ENCODE results near the gene MAST4.

Gene MAST4

DNA sequence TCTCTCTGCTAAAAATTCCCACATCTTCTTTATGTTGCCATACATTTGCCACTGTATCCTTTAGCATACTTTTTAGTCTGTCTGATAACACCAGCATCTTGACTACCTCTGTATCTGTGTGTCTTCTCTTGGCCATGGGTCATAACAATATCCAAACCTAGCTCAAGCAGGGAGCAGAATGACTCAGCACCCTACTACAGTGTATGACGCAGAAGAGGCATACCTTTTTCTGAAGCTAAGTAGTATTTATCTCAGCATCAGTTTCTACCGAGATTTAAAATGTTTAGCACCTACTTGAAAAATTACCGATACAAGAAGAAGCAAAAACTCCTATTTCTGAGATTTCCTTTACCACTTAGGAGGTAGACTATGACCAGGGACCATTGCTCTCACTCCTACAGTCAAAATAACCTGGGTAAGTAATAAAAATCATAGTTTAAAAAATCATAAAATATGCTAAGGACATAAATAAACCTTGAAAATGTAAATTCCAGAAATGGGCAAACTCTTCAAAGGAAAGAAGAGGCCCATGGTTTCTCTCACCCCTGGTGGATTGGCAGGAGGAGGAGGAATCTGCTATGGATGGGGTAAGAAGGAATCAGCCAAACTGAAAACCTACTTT, 286.5 kb downstream of the MAST4 start:
- no peak for DNase-seq

DNA sequence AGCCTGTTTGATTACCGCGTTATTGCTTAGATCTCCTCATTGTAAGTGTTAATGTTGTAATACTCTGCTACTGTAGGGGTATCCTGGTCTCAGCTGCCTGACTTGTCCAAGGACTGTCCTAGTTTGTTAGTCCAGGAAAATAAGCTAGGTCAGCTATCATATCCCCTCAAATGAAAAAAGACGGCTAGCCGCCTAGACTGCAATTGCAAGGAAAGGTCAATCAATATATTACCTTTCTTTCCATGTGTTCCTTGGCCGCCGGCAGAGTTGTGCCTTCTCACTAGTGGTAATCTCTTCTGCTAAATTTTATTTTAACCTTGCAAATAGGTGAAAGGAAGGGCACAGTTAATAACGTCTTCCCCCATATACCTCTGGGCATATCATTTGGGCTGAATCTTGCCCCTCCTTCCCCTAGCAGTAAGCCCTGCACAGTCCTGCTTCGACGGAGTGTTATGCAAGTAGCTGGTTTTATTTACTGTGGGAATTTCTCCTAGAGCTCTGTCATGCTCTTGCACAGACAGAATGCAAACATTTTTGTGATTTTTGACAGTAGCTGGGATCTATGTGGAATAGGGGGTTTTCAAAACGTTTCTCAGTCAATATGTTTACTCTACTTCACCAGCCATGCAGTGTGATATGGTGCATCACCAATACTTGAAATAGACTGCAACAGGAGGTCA, 288.5 kb downstream of the MAST4 start:
- DNase-seq, result no peak

DNA sequence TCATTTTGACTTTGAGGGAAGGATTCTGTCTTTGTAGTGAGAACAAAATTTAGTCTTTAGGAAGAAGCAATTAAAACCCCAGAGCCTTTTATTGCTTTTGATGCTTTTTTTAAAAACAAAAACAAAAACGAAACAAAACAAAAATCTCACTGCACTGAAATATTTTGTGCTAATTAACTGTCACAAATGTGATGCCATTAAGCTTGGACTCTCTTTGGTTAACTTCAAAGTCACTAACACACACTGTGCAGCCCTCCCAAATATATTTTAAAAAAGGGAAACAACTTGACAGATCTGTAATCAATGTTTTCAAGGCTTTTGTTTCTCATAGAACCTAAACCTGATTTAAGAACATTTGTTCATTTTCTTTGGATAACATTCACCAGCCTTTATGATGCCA, 290.7 kb downstream of the MAST4 start:
- no peak for DNase-seq

GRCh38 chr5:66888613-66889012, 292.4 kb downstream of the MAST4 start:
- no peak for DNase-seq

GRCh38 chr5:66889056-66889455, 292.9 kb downstream of the MAST4 start:
- DNase-seq, result no peak

GRCh38 chr5:66889524-66889923, 293.3 kb downstream of the MAST4 start:
- no peak for DNase-seq

GRCh38 chr5:66891184-66891925, 295.2 kb downstream of the MAST4 start:
- DNase-seq, result no peak

GRCh38 chr5:66892716-66893115, 296.5 kb downstream of the MAST4 start:
- DNase-seq, result no peak

DNA sequence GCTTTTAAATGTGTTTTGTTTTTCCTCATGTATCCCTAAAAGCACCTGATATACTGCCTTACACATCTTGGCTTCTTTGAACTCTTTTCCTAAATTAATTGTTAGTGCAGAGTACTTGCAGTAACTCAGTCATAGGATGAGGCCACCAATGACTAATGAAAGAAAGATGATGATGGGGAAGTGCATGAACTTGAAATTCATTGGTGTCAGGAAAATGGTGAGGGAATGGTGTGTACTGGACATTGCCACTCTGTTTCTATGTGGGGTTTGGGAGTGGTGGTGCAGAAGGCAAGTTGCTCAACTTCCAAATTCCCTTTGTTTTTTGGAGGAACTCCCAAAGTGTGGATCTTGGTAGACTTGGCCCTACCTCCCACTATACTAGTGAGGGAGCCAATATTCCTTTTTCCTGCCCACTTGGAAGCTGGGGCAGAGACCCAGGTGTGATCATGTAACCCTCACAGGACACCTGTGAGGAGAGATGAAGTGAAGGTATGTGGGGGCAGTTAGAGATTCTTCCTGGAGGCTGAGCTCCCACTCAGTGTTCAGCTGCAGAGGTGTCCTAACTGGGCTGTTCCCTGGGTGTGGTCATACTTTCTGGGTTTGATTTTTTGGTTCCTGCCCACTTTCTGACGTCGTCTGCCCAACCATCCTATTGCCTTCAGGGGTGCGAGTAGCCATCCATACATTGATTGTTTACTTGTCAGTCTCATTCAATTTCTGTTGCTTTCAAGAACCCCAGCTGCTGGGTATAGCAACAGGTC, 298.5 kb downstream of the MAST4 start:
- no peak for DNase-seq

GRCh38 chr5:66896171-66896570, 300.0 kb downstream of the MAST4 start:
- DNase-seq, result no peak

GRCh38 chr5:66897356-66897755, 301.2 kb downstream of the MAST4 start:
- no peak for DNase-seq

GRCh38 chr5:66898241-66898995, 302.2 kb downstream of the MAST4 start:
- no peak for DNase-seq

- DNase-seq, result no peak
Observed at GRCh38 chr5:66903218-66903617, 307.0 kb downstream of the MAST4 start.

GRCh38 chr5:66903709-66904108, 307.5 kb downstream of the MAST4 start:
- DNase-seq, result no peak

- DNase-seq, result no peak
Observed at GRCh38 chr5:66904189-66904588, 308.0 kb downstream of the MAST4 start.

- DNase-seq, result no peak
Observed at GRCh38 chr5:66906021-66906420, 309.8 kb downstream of the MAST4 start.

- no peak for DNase-seq
Observed at GRCh38 chr5:66908230-66908629, 312.0 kb downstream of the MAST4 start.

DNA sequence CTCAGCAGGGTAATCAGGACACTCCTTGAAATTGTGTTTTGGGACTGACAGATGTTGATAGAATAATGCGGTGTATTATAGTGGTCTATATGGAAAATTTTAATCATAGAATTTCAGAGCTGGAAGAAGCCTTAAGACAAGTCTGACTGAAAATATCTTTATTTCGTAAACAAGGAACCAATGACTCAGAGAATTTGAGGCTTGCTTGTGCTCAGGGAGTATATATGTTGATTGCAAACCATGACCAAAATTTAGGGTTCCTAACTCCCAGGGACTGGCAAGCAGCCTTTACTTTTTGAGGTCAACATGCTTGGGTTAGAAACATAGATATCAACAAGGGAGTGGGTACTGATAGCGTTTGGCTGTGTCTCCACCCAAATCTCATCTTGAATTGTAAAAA, 313.2 kb downstream of the MAST4 start:
- DNase-seq, result no peak

DNA sequence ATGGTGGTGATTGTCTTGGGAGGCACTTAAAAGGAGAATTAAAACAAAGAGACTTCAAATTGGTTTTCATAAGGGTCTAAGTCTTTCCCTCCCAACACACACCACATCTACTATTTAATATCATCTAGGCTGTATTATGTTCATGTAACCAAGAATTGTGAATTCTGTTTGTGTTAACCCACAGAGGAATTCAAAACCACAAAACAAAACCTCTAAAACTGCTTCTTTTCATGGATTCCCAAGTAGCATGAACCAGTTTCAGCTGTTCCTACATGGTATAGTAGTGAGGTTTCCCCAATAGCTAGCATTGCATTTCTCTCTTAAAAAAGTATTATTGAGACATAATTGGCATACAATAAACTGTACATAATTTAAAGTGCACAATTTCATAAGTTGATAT, 316.6 kb downstream of the MAST4 start:
- DNase-seq, result no peak

GRCh38 chr5:66915531-66915930, 319.3 kb downstream of the MAST4 start:
- no peak for DNase-seq

DNA sequence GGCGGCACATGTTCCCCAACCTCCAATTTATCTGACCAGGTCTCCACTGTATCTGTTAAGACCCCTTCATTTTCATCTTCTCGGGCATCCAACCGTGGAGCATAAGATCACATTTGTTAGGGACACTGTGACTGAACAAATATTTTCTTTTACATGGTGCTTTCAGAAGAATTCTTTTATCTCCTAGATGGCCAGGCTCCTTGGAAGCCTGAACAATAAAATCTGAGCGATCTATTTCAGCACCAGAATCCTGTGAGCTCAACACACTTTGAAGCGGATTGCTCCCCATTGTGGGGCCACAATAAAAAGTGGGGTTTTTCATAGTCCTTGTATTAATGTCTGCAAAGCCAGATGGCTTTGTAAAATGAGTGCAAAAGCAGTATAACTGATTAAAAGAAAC, 326.7 kb downstream of the MAST4 start:
- DNase-seq, result no peak

DNA sequence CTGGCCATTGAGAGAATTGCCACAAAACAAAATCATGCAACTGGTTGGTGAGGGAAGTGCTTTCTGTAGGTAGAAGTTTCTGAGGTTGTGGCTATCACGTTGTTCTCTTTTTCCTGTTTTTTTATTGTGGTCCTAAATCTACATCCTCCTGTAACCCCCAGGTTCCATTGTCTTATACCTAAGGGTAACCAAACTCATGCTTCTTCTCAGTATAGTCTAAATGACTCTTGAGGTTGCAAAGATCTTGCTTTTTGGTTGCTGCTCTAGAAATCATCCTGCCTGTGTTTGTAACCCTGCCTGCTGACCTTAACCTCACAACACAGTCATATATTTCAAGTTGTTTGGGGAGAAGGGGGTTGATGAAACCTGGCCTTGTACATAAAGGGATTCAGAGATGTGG, 327.3 kb downstream of the MAST4 start:
- DNase-seq, result no peak

DNA sequence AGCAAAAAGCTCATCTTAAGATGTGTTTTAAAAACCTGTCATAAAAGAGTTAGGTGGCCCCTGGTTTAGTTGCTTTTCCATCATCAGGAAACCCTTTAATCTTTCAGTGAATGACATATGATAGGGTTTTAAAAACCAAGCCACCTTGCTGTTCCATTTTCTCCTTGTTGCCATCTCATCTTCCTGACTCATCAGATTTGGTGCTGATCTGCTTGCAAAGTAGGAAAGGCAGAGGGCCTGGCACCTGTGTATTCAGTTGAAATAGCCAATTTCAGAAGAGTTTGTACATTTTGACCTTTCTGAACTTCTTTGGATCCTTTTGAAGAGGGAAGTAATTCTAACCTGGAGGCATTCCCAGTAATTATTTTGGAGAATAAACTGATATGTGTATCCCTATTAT, 327.7 kb downstream of the MAST4 start:
- DNase-seq, result no peak
